Measurements from ENCODE around the gene FRMD8.
A peak's percentile ranks its signal among the peaks of the same experiment; 100 is the strongest.

The FRMD8 gene

GRCh38 chr11:65376138-65376713 lies 10.2 kb upstream of the FRMD8 start:
- DNase-seq: no peak

- no peak for DNase-seq
These were observed 9.4 kb upstream of the FRMD8 start for GRCh38 chr11:65377036-65377435.

- no peak for DNase-seq
These were observed 8.7 kb upstream of the FRMD8 start for GRCh38 chr11:65377777-65378176.

GRCh38 chr11:65378208-65378927 lies 8.1 kb upstream of the FRMD8 start:
- DNase-seq: no peak

- no peak for DNase-seq
These were observed 7.4 kb upstream of the FRMD8 start for GRCh38 chr11:65378928-65379638.

- DNase-seq: no peak
These were observed 6.6 kb upstream of the FRMD8 start for GRCh38 chr11:65379698-65380459.

GRCh38 chr11:65380460-65381119 lies 5.8 kb upstream of the FRMD8 start:
- DNase-seq: no peak

GRCh38 chr11:65381716-65382032 lies 4.8 kb upstream of the FRMD8 start:
- DNase-seq: no peak

- DNase-seq: peak; percentile 44 to 68
These were observed 4.2 kb upstream of the FRMD8 start, which contains the start of gene SLC25A45 for GRCh38 chr11:65382033-65382803. Gene SLC25A45, minus strand, starts transcription at chr11:65382646. Its CDS starts 695 bp downstream, at chr11:65381951.

GRCh38 chr11:65382804-65383368 lies 3.6 kb upstream of the FRMD8 start:
- no peak for DNase-seq

- DNase-seq: no peak
These were observed 2.7 kb upstream of the FRMD8 start for GRCh38 chr11:65383778-65384177.

GRCh38 chr11:65384301-65384889 lies 2.0 kb upstream of the FRMD8 start:
- no peak for DNase-seq

GRCh38 chr11:65388731-65389130 lies 2.3 kb downstream of the FRMD8 start:
- no peak for DNase-seq

- no peak for DNase-seq
These were observed 3.0 kb downstream of the FRMD8 start for GRCh38 chr11:65389294-65389980.

- no peak for DNase-seq
These were observed 3.9 kb downstream of the FRMD8 start for GRCh38 chr11:65390099-65390941.

- DNase-seq: no peak
These were observed 4.6 kb downstream of the FRMD8 start for GRCh38 chr11:65390996-65391395.

GRCh38 chr11:65392186-65392829 lies 5.9 kb downstream of the FRMD8 start:
- DNase-seq: no peak

- DNase-seq: no peak
These were observed 6.5 kb downstream of the FRMD8 start for GRCh38 chr11:65392899-65393298.

GRCh38 chr11:65393513-65394079 lies 7.2 kb downstream of the FRMD8 start:
- no peak for DNase-seq

Data from NCI-H1930 (cell line).